GM21367 (cell line): Measurements from ENCODE around the gene AOAH.

Experiments used
- ATAC-seq: cut with Tn5 transposase; IDR thresholded peaks from one replicate; pipeline ENCODE4 v1.9.1; 2021; ENCODE audit not compliant: unreplicated experiment

Gene AOAH

DNA sequence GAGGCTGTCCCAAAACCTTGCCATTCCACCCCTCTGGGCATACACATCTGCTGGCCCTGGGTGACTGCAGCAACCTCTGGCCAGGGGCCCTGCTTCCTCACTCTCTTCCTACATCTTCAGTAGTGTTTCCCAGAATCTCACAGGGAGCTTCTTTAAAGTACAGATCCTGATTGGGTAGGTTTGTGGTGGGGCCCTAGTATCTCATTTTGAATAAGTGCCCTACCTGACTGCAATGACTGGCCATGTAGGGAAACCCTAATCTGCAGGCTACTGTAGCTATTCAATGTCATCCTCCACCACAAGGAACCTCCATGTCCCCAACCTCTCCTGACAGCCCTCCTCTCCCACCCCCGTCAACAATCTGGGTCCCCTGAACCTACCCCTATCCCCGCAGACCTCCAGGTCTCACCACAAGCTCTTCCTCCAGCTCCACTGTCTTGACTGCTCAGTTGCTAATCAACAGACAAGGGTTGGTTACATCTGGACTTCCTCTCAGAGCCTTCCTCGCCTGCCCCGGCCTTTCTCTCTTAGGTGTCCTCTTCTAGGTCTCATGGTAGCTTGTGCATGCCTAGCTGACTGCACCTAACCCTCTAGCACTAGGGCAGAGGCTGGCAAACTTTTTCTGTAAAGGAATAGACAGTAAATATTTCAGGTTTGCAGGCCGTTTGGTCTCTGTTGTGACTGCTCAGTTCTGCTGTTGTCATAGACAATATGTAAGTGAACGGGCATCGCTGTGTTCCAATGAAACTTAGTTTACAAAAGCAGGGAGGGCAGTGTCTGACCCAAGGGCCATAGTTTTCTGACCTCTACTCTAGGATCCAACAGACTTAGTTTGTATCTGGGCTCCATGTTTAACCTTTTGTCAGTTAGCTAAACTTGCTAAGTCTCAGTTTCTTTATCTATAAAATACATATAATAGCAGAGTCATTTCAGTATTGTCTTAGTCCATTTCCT lies 121.1 kb downstream of the AOAH start:
- ATAC-seq = no peak

- no peak for ATAC-seq
These were observed 121.8 kb downstream of the AOAH start for GRCh38 chr7:36602511-36602910.

- no peak for ATAC-seq
These were observed 122.7 kb downstream of the AOAH start for GRCh38 chr7:36601601-36602000.

DNA sequence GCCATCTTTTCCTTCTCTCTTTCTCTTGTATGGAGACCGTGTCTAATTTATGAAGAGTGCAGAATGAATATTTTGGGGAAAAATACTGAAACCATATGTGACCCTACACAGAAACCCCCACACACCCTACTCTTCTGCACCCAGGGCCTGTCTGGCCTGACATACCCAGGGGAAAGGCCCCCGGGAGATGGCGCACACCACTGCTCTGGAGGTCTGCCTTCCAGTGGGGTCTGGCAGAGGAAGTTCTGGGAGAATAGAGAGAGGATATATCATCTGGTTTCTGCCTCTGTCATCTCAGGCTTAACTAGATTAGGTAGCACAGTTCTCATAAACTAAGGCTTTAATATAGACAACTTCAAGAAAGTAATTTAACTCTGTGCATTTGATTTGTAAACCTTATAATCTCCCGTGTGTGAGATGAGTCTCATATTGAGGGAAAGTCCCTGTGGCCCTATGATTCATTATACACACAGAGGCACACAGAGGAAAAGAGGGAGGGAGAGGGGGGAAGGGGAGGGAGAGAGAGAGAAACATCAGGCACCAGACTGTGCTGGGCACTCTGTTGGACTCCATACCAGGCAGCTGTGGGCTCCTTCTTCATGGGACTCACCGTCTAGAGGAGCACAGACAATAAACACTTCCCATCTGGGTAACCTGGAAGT lies 123.3 kb downstream of the AOAH start:
- no peak for ATAC-seq

- ATAC-seq = no peak
These were observed 124.0 kb downstream of the AOAH start for GRCh38 chr7:36600314-36600682.

- ATAC-seq = no peak
These were observed 124.5 kb downstream of the AOAH start for GRCh38 chr7:36599645-36600313.

DNA sequence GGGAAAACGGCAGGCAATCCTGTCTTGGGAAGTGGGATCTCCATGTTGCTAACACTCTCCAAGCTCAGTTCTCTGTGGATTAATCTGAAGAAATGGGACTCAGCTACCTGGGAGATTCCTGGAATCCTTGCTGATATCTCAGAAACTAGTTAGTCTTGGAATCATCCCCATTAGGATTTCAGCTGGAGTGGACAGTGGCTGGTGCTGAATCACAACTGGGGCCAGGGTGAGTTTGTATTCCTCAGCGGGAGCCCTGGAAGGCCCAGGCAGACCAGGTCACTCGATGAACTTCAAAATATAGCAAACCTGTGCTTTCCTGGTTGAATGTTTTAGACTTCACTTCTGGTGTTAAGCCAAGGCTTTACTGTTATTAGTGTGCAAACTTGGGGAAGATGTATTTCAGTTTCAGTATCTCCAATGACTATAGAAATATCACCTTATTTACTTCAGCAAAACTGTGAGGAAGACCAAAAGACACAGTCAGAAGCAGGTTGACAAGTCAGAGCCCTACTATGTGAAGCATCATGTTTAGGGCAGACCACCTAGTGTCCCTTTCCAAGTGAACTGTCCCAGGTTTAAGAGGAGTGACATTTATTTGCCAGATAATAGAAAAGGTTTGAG lies 126.1 kb downstream of the AOAH start:
- ATAC-seq = no peak

- no peak for ATAC-seq
These were observed 127.1 kb downstream of the AOAH start for GRCh38 chr7:36597090-36597773.

DNA sequence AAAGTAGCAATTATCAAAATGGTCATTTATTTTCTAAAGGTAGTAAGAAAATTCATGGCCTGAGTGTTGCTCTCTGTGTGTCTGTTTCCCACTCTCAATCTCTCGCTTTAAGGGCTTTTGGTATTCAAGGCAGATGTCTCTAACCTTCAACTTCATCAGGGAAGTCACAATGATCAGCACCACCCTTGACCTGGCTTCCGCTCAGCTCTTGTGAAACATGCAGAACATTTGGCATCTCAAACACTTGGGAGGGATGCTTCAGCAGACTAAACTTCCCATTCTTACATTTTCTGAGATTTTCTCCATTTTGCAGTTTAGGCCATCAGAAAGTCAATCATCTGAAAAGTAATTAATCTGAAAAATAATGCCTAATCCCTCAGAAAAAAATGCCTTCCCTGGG lies 129.8 kb downstream of the AOAH start:
- no peak for ATAC-seq

DNA sequence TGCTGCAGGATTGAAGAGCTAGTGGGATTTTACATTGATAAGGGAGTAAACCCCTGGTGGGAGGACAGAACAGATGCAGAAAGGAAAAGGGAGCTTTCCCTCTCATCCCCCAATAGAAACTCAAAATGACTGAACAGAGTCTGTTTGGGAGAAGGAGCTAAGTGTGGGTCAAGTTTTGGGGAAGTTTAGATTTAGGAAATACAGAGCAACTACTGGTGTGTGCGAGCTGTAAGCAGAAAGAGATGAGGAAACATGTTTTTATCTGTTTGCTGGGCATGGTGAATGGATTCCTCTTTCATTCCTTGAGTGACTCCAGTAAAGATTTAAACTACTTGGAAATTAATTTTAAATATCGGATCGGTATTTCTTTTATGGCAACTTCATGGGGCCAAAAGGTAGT lies 132.7 kb downstream of the AOAH start:
- no peak for ATAC-seq

DNA sequence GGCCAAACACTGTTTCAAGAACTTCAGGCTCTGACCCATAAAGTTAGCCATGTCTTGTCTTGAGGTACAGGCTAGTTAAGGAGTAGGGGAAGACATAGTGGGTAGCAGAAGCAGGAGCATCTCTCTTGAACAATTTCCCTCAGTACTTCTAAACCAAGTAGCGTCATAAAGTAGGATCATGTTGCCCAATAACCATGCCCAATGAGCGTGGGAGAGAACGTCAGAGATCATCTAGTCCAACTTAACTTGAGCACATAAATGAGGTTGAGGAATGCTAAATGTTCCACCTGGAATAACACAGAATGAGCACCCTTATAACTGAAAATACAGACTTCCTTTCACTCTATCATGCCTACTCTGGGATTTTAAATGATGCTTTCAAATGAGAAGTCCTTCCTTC lies 134.9 kb downstream of the AOAH start:
- no peak for ATAC-seq

GRCh38 chr7:36583318-36583717 lies 141.0 kb downstream of the AOAH start:
- ATAC-seq = no peak

DNA sequence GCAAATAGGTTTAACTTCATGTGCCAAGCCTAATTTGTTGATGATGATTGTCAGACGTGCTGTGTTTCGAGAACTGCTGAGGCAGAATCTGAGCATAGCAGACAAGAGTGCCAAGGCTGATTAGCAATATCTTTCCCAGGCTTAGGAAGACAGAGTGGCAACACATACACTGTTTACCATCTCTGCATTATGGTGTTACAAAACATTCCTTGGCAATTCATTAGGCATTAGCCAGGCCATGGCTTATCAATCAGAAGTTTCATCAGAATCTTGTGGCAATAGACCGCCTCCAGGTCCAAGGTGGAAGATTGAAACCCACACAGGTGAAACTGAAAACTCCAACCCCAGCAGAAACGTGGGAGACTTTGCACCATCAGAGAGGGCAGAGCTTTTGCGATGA lies 148.5 kb downstream of the AOAH start:
- ATAC-seq = no peak

DNA sequence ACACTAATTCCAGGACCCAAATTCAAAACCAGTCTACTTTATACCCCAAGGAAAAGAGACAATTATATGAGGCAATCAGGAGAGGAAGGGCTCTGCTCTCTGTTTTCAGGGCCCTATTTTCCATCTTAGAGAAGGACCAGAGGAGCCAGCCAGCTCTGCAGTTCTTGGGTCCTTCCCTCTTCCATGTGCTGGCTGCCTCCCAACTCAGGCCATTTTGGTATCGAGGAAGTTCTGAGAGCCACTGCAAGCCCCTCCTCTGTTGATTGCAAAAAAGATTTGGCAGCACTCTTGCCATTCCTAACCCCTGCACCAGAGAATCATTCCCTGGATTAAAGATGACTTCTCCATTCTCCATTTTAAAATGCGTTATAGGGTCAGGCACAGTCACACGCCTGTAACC lies 151.2 kb downstream of the AOAH start:
- ATAC-seq = no peak

DNA sequence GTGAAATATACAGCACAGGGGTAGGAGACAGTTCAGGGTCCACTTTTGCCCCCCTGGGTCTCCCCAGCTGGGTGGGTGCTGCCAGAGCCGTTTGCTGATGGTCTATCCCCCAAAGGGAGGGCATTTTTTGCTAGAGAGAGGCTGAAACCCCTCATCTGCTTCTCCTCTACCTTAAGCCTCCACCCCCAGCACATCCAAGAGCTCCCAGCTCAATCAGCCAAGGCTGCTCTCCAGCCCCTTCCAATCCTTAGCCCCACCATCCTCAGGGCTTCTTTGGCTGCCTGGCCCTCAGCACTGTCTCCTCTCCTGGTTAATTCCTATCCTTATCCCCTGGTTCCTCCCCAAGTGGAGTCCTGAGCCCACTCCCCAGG lies 153.1 kb downstream of the AOAH start:
- no peak for ATAC-seq

GRCh38 chr7:36570528-36571189 lies 153.6 kb downstream of the AOAH start:
- no peak for ATAC-seq

DNA sequence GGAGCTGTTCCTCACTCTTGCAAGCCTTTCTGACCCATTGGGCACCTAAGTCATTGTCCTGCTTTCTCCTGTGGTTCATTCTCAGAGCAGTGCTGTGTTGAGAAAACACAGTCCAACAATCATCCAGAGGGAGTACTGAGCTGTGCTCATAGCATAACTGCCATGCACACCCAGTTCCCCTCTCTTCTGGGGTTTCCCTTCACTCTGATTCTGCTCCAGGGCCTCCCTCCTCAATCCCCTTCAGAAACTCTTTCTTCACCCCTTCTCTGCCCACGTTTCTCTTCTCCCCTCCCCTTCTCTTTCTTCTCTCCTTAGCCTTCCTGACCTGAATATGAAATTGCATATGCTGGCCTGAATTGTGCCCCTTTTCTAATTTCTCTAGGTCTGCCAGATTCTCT lies 155.8 kb downstream of the AOAH start:
- no peak for ATAC-seq

GRCh38 chr7:36567699-36568451 lies 156.4 kb downstream of the AOAH start:
- ATAC-seq = no peak

DNA sequence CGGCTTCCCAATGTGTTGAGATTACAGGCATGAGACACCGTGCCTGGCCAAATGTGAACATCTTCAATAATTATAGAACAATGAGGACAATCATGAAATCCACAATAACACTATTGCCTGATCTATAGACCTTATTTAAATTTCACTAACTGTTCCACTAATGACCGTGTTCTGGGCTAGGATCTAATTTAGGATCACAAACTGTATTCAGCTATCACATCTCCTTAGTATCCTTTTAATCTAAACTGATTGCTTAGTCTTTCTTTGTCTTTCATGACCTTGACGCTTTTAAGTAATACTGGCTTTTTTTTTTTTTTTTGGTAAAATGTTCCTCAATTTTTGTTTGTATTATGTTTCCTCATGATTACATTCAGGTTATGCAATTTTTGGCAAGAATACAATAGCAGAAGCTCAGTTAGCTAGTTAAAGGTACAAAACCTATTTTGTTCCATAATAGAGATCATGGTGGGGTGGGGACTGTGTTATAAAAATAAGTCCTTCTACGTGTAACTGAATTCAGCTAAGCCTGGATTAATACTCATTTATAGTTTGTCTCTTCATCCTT lies 158.4 kb downstream of the AOAH start:
- ATAC-seq = no peak
